Spleen (tissue), 11 donors: ENCODE data around the gene GLT8D1. TPM values are rescaled to one million over a fixed set of nuclear protein-coding genes. Genes with fewer than 3 reads are reported as not detected.

Experiments
- DNase-seq: peaks from one replicate; pipeline ENCODE4 v3.0.0-alpha.2; 2020
- H3K27ac ChIP-seq, 8 donors: fragments of 200-600 bp; sonication (generic) in 7 of 8; 1 replicate in 4 of 8; 2 replicates in 4 of 8; pipeline versions ENCODE4 v1.5.0 to v1.8.0; 2016 to 2021; ENCODE audit warnings: inconsistent platforms in 4 of 8, mild to moderate bottlenecking in 4 of 8, moderate library complexity in 1 of 8
- H3K27me3 ChIP-seq, 7 donors: fragments of 200-600 bp; sonication (generic) in 6 of 7; replicated peaks in 1 of 7; 1 replicate in 4 of 7; 2 replicates in 3 of 7; pipeline versions ENCODE4 v1.5.0 to v1.8.0; 2016 to 2021; ENCODE audit warnings: inconsistent platforms in 3 of 7, mild to moderate bottlenecking in 1 of 7
- H3K36me3 ChIP-seq, 6 donors: fragments of 200-600 bp; sonication (generic) in 5 of 6; 1 replicate in 4 of 6; 2 replicates in 2 of 6; pipeline versions ENCODE4 v1.5.0 to v1.8.0; 2016 to 2021; ENCODE audit warnings: inconsistent platforms in 2 of 6
- H3K4me1 ChIP-seq, 6 donors: fragments of 200-600 bp; sonication (generic) in 5 of 6; 1 replicate in 3 of 6; 2 replicates in 3 of 6; pipeline versions ENCODE4 v1.5.0 to v1.8.0; 2016 to 2021; ENCODE audit warnings: inconsistent platforms in 3 of 6
- H3K4me3 ChIP-seq, 8 donors: fragments of 200-600 bp; sonication (generic) in 7 of 8; 1 replicate in 4 of 8; 2 replicates in 4 of 8; pipeline versions ENCODE4 v1.5.0 to v1.8.0; 2016 to 2021; ENCODE audit warnings: inconsistent platforms in 4 of 8, mild to moderate bottlenecking in 4 of 8, moderate library complexity in 2 of 8
- H3K9me3 ChIP-seq, 8 donors: fragments of 200-600 bp; sonication (generic) in 7 of 8; 1 replicate in 4 of 8; 2 replicates in 4 of 8; pipeline versions ENCODE4 v1.5.0 to v1.8.0; 2016 to 2021; ENCODE audit warnings: inconsistent platforms in 4 of 8
- POLR2A ChIP-seq, 3 donors: fragments of 450-650 bp; IDR thresholded peaks; one replicate each; pipeline ENCODE4 v1.5.1; 2017; ENCODE audit warnings: antibody characterized with exemption in 3 of 3, mild to moderate bottlenecking in 1 of 3
- POLR2AphosphoS5 ChIP-seq, 3 donors: sonication (generic); formaldehyde crosslinking; IDR thresholded peaks; one replicate each; pipeline ENCODE4 v1.5.1; 2017; ENCODE audit warnings: antibody characterized with exemption in 3 of 3
- WGBS, 5 donors: extraction: QIAGEN DNeasy Blood & Tissue Kit in 3 of 5; methylation state at CpG; one replicate each; pipeline versions ENCODE4 v1.1.5 to v1.1.7; 2013 to 2018; 5-methylcytosine and 5-hydroxymethylcytosine counted together
- intact Hi-C: fragments of 100-400 bp; cut with DNase I; formaldehyde crosslinking; loops from one replicate; pipeline ENCODE4 v1.15.0; 2023; ENCODE audit warnings: low total_unique reads
- polyA plus RNA-seq, 3 donors: library from polyadenylated mRNA; stranded (reverse); fragments of 200-250 nt; gene quantifications; one replicate each; pipeline ENCODE4 v1.2.1, GENCODE V29; 2013
- total RNA-seq, 7 donors: library from RNA; depleted of rRNA in 3 of 7; stranded (reverse); fragments of >200 nt in 3 of 7; fragmentation: NEBNext Ultra II Directional in 4 of 7; extraction: Animal tissue kit (Norgen Biotek cat#: 25700) in 4 of 7; gene quantifications; one replicate each; pipeline versions ENCODE4 v1.1.0 to v1.2.1, GENCODE V29; 2016 to 2021
- TF ChIP-seq, protein P1 (sequence below), 11 experiments: fragments of 200-600 bp in 7 of 11; fragments of 450-650 bp in 4 of 11; sonication (generic) in 4 of 11; IDR thresholded peaks in 8 of 11; conservative IDR thresholded peaks in 3 of 11; 1 replicate in 7 of 11; 2 replicates in 4 of 11; pipeline versions ENCODE4 v1.4.0 to v1.8.0; 2016 to 2021; ENCODE audit warnings: antibody characterized with exemption in 11 of 11, inconsistent platforms in 4 of 11, mild to moderate bottlenecking in 1 of 11
- donor health status: healthy with polysubstance abuse.
- donor health status: DM: no; HTN: no; CAD: no; lungs with moderate emphysema.
- donor health status: DM: no; HTN: no; CAD: no.
- donor health status: Bipolar disorder and iron deficiency.
- donor health status: healthy.
- donor health status: DM: no; HTN: no; CAD: no.
- donor health status: DM: yes; HTN: yes; CAD: no.

Gene GLT8D1
- total and polyA plus RNA-seq, 10 donors = 21.8 to 53.9 (median 30.9) TPM

DNA sequence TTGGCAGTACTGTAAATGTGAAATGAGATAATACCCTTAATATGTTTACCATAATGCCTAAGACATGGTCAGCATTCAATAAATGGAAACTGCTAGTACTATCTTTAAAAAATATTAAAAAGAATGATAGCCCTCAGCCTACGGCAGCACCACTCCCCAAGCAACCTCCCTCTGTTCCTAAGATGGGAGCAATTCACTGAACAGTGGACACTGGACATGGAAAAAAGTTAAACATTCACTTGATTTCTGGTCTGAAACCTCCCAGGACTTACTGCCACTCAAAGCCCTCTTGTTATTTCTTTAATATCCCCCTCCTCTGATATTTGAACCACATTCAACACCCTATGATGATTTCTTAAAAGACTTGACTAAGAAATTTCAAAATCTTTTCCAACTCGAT lies 38.1 kb upstream of the GLT8D1 start:
- Histone ChIP-seq H3K27ac (no peak overlapping the region), H3K4me3 (no peak overlapping the region), H3K9me3 (no peaks in the 10 kb centered on the region), H3K4me1 (no peaks in the 10 kb centered on the region), H3K36me3 (peaks cover 7 to 100% (median 87%) of the 10 kb centered on the region in 6 donors), H3K27me3 (no peaks in the 10 kb centered on the region)
- intact Hi-C loops = no loop called here
- no peak for TF ChIP-seq POLR2A (IDR thresholded peaks at IDR 0.05)
- TF ChIP-seq, protein P1, sequence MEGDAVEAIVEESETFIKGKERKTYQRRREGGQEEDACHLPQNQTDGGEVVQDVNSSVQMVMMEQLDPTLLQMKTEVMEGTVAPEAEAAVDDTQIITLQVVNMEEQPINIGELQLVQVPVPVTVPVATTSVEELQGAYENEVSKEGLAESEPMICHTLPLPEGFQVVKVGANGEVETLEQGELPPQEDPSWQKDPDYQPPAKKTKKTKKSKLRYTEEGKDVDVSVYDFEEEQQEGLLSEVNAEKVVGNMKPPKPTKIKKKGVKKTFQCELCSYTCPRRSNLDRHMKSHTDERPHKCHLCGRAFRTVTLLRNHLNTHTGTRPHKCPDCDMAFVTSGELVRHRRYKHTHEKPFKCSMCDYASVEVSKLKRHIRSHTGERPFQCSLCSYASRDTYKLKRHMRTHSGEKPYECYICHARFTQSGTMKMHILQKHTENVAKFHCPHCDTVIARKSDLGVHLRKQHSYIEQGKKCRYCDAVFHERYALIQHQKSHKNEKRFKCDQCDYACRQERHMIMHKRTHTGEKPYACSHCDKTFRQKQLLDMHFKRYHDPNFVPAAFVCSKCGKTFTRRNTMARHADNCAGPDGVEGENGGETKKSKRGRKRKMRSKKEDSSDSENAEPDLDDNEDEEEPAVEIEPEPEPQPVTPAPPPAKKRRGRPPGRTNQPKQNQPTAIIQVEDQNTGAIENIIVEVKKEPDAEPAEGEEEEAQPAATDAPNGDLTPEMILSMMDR (IDR thresholded peaks at IDR 0.05 in 8 of 11, conservative IDR thresholded peaks at IDR 0.05 in 3 of 11) = no peak
- TF ChIP-seq POLR2AphosphoS5 (IDR thresholded peaks at IDR 0.05) = no peak
- 92 to 96% (median 93%) methylated on average over 2 of the region's 2 CpGs for WGBS, 5 donors
- DNase-seq = no peak

GRCh38 chr3:52743152-52743551 lies 37.6 kb upstream of the GLT8D1 start:
- Histone ChIP-seq H3K27ac (no peak overlapping the region), H3K4me1 (no peaks in the 10 kb centered on the region), H3K9me3 (no peaks in the 10 kb centered on the region), H3K36me3 (peaks cover 7 to 100% (median 87%) of the 10 kb centered on the region in 6 donors), H3K4me3 (no peak overlapping the region), H3K27me3 (no peaks in the 10 kb centered on the region)
- TF ChIP-seq POLR2AphosphoS5 (IDR thresholded peaks at IDR 0.05) (no peak), POLR2A (IDR thresholded peaks at IDR 0.05) (no peak)
- TF ChIP-seq, protein P1 (IDR thresholded peaks at IDR 0.05 in 8 of 11, conservative IDR thresholded peaks at IDR 0.05 in 3 of 11) = no peak
- intact Hi-C loops = no loop called here
- no peak for DNase-seq
- 92 to 99% (median 95%) methylated on average over 5 of the region's 5 CpGs for WGBS, 5 donors

GRCh38 chr3:52742418-52743041 lies 36.9 kb upstream of the GLT8D1 start:
- H3K27me3 ChIP-seq = no peaks in the 10 kb centered on the region
- H3K9me3 ChIP-seq = no peaks in the 10 kb centered on the region
- H3K36me3 ChIP-seq = peaks cover 7 to 100% (median 88%) of the 10 kb centered on the region in 6 donors
- intact Hi-C loops = no loop called here
- DNase-seq = no peak
- no peak overlapping the region for H3K4me3 ChIP-seq
- 74 to 95% (median 92%) methylated on average over 3 of the region's 3 CpGs for WGBS, 5 donors
- no peaks in the 10 kb centered on the region for H3K4me1 ChIP-seq
- TF ChIP-seq POLR2AphosphoS5 (IDR thresholded peaks at IDR 0.05) (no peak), POLR2A (IDR thresholded peaks at IDR 0.05) (no peak)
- TF ChIP-seq, protein P1 (IDR thresholded peaks at IDR 0.05 in 8 of 11, conservative IDR thresholded peaks at IDR 0.05 in 3 of 11) = peak in 10 of 11 experiments; percentile 16 to 63 (median 50)
- no peak overlapping the region for H3K27ac ChIP-seq

GRCh38 chr3:52739730-52740129 lies 34.1 kb upstream of the GLT8D1 start:
- no peaks in the 10 kb centered on the region for H3K27me3 ChIP-seq
- TF ChIP-seq POLR2A (IDR thresholded peaks at IDR 0.05) = no peak
- TF ChIP-seq, protein P1 (IDR thresholded peaks at IDR 0.05 in 8 of 11, conservative IDR thresholded peaks at IDR 0.05 in 3 of 11) = no peak
- no peak for TF ChIP-seq POLR2AphosphoS5 (IDR thresholded peaks at IDR 0.05)
- H3K36me3 ChIP-seq = peaks cover 2 to 100% (median 80%) of the 10 kb centered on the region in 6 donors
- H3K4me3 ChIP-seq = no peak overlapping the region
- DNase-seq = no peak
- no peaks in the 10 kb centered on the region for H3K4me1 ChIP-seq
- no peaks in the 10 kb centered on the region for H3K9me3 ChIP-seq
- H3K27ac ChIP-seq = no peak overlapping the region
- 87 to 97% (median 91%) methylated on average over 1 of the region's 1 CpG for WGBS, 5 donors
- intact Hi-C loops = no loop called here
